ENCODE results near the gene ATP5F1D. TPM values are rescaled to one million over a fixed set of nuclear protein-coding genes. Genes with fewer than 3 reads are reported as not detected.

Gene ATP5F1D
- total and polyA plus RNA-seq, 2 of the 8 experiments (the other 6 are each of a cell fraction or from before 2014, with no cell fraction given): 174 to 249 TPM

GRCh38 chr19:1266129-1266915, 24.8 kb downstream of the ATP5F1D start (continued):
- TF ChIP-seq CTCF (IDR thresholded peaks at IDR 0.05; ENCODE audit: control extremely low read depth in 1 of 3, insufficient read depth in 1 of 3, low read depth in 1 of 3, low read length in 3 of 3) (no peak), POLR2AphosphoS5 (IDR thresholded peaks at IDR 0.05; ENCODE audit: low read depth, low read length) (no peak), SP2 (IDR thresholded peaks at IDR 0.05; ENCODE audit: low read length) (no peak), FOSL1 (IDR thresholded peaks at IDR 0.05; ENCODE audit: insufficient read depth, low read depth, low read length) (no peak), RXRA (IDR thresholded peaks at IDR 0.05; ENCODE audit: insufficient read depth, low read depth, low read length) (0 out of 2 replicates have a peak, but pooled peaks have one; percentile 36), SP4 (IDR thresholded peaks at IDR 0.05; ENCODE audit: low read length) (no peak), SIX5 (IDR thresholded peaks at IDR 0.05; ENCODE audit: low read depth, low read length) (no peak), SIN3A (conservative IDR thresholded peaks at IDR 0.05 in 1 of 2, IDR thresholded peaks at IDR 0.05 in 1 of 2; ENCODE audit: low read depth in 1 of 2, low read length in 2 of 2) (no peak), RFX5 (IDR thresholded peaks at IDR 0.05; ENCODE audit: borderline replicate concordance, low read depth, low read length) (no peak), POLR2A (IDR thresholded peaks at IDR 0.05; ENCODE audit: control extremely low read depth in 1 of 2, low read depth in 2 of 2, low read length in 2 of 2) (0 out of 3 replicates have a peak, but pooled peaks of 1 of the 2 experiments have one; percentile 1), NRF1 (IDR thresholded peaks at IDR 0.05; ENCODE audit: low read depth, low read length) (no peak), SAP30 (IDR thresholded peaks at IDR 0.05; ENCODE audit: insufficient read depth, insufficient replicate concordance, low read length) (no peak), PHF8 (conservative IDR thresholded peaks at IDR 0.05; ENCODE audit: low read depth, low read length) (0 out of 2 replicates have a peak, but pooled peaks have one; percentile 36), BACH1 (IDR thresholded peaks at IDR 0.05; ENCODE audit: low read length) (no peak; the same call in 1 of the 2 replicates), KDM4A (IDR thresholded peaks at IDR 0.05; ENCODE audit: low read depth, low read length, severe bottlenecking) (peak; percentile 9), NANOG (IDR thresholded peaks at IDR 0.05; ENCODE audit: insufficient read depth, low read depth, low read length, poor library complexity, severe bottlenecking) (no peak), CBX5 (IDR thresholded peaks at IDR 0.05; ENCODE audit: low read depth, low read length) (no peak), TCF12 (IDR thresholded peaks at IDR 0.05; ENCODE audit: low read depth, low read length) (peak; percentile 83; the same call in 1 of the 2 replicates), MAX (IDR thresholded peaks at IDR 0.05) (no peak), CBX8 (IDR thresholded peaks at IDR 0.05; ENCODE audit: borderline replicate concordance, low read depth, low read length) (no peak), CTBP2 (IDR thresholded peaks at IDR 0.05; ENCODE audit: borderline replicate concordance, insufficient read depth, insufficient read length, low read length) (peak; percentile 36)

All from H1 (cell line).